Amygdala (tissue), 56 donors: ENCODE results near the gene GFRA1.

Experiments used
- DNase-seq, 56 donors: peaks; one replicate each; lab custom pipeline; 2025; lab: John Stamatoyannopoulos, UW

GFRA1 gene

DNA sequence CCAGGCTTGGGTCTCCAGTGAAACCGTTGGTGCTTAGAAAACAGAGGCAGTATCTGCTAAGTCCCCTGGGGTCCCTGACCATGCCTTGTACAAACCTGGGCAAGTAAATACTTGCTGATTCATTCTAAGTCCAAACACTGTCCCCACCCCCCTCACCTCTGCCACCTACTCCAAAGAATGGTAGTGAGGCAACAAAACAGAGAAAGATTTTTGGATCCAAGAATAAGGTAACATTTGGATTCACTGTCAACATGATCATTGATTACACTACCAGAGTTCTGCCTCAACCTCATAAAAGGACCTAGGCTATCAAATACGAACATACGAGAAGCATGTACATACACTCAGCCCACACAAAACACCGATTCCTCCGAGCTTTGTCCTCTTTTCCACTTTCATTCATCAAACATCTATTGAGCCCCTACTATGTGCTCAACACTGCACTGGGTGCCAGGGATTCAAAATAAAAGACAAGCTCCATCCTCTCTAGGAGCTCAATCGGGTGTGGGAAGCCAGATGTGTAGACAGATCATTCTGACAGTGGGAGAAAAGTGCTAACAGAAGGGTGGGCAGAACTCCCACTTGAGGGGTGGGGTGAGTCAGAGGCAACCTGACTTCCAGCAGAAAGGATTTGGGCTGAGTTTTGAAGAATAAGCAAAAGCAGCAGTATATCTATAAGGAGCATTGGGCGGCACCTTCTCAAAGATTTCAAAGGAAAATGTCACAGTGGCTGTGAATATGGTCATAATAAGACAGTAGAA, 71.2 kb downstream of the GFRA1 start:
- DNase-seq, result no peak

DNA sequence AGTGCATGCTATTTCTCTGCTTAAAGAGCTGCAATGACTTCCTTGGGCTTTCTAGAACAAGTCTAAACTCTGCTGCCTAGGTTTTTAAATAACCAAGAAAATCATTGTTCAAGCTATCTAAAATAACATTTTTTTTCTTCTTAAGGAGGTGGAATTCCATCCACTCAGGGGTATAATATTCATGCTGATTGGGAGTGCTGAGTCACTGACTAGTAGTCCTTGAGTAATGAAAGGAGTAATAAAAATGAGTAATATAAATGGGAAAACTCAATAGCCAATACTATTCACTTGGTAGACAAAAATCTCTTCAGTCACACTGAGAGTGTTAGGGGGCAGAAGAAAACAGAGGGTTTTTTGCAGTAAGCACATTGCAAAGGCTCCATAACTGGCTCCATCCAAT, 72.0 kb downstream of the GFRA1 start:
- DNase-seq, result no peak

DNA sequence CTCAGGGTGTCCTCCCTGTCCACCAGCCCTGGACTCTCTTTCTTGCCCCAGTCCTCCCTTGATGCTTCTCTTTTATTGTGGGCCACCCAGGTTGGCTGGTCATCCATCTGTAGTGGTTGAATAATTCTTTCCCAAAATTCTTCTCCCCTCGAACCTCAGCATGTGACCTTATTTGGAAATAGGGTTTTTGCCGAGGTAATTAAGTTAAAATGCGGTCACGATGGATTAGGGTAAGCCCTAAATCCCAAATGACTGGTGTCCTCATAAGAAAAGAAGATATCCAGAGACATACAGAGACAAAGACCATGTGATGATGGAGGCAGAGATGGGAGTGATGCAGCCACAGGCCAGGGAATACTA, 74.3 kb downstream of the GFRA1 start:
- DNase-seq, result no peak

GRCh38 chr10:116197946-116198675, 74.9 kb downstream of the GFRA1 start:
- no peak for DNase-seq

DNA sequence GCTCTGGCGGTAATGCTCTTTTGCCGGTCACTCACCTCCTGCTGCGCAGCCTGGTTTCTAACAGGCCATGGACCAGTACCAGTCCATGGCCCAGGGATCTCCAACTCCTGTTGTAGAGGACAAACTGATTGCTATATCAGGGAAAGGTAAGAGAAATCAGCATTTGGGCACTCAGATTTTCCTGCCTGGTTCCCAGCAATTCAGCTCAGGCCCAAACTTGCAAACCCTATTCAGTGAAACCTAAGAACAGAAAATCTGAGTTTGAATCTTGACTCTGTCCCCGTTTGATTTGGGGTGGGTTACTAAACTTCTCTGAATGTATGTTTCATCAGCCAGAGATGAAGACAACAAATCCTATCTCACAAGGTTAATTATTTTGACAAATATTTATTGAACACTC, 77.4 kb downstream of the GFRA1 start:
- no peak for DNase-seq

DNA sequence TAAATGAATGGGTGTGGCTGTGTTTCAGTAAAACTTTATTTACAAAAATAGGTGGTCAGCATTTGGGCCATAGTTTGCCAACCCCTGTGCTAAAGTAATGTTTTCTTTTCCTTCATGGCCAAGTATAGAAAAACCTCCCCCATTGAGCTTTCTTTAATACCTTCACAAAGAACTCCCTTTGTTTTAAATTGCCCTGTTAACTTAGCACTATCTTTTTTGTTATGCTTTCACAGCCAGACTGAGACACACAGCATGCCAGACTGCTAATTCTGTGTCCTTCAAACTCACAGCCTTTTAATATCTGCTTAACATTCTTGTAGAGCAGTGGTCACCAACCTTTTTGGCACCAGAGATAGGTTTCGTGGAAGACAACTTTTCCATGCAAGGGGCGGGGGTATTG, 78.0 kb downstream of the GFRA1 start:
- no peak for DNase-seq

- DNase-seq, result no peak
Observed at GRCh38 chr10:116194061-116194460, 78.9 kb downstream of the GFRA1 start.

GRCh38 chr10:116190883-116191282, 82.1 kb downstream of the GFRA1 start:
- DNase-seq, result no peak

DNA sequence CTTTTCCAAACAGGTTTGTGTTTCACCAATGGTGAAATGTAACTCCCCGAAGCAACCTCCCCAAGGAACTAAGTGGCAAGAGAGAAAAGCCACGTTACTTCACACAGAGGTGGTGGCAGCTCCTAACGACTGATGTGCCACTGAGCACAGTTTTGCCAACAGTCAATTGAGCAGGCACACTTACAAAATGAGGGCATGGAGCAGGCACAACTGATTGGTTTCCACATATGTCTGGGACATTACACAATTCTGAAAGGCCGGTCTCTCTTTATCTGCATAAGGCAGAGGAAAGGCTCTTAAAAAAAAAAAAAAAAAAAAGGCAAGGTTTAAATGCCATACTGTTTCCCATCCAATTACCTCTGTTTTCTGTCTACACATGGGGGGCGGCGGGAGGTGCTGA, 86.7 kb downstream of the GFRA1 start:
- no peak for DNase-seq

DNA sequence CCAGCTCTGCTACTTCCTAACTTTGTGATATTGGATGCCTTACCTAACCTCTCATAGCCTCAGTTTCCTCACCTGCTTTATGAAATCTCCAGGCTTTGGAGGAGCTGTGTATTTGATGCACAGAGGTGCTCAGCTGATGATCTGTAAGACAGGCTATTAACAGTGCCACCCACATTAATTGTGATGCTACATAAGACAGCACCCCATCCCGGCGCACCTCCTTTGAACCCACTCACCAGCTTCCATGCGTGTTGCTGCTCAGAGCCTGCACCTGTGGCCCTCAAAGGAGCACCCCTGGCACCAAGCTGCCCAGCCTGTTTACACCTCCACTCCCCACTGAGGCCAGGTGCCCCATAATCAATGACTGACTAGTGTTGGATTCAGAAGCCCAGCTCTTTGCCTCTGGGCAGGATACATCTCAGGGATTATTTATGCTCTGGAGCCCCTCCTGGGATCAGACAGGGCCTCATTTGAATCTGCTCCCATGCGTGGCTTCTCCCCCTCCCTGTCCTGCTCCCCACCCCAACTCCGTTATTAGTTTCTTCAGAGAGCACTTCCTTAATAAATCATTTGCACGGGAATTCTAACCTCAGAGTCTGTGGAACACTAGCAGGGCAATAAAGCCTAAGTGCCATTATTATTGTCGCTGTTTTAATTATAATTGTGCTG, 87.7 kb downstream of the GFRA1 start:
- DNase-seq, result no peak

- no peak for DNase-seq
Observed at GRCh38 chr10:116184512-116184794, 88.6 kb downstream of the GFRA1 start.

DNA sequence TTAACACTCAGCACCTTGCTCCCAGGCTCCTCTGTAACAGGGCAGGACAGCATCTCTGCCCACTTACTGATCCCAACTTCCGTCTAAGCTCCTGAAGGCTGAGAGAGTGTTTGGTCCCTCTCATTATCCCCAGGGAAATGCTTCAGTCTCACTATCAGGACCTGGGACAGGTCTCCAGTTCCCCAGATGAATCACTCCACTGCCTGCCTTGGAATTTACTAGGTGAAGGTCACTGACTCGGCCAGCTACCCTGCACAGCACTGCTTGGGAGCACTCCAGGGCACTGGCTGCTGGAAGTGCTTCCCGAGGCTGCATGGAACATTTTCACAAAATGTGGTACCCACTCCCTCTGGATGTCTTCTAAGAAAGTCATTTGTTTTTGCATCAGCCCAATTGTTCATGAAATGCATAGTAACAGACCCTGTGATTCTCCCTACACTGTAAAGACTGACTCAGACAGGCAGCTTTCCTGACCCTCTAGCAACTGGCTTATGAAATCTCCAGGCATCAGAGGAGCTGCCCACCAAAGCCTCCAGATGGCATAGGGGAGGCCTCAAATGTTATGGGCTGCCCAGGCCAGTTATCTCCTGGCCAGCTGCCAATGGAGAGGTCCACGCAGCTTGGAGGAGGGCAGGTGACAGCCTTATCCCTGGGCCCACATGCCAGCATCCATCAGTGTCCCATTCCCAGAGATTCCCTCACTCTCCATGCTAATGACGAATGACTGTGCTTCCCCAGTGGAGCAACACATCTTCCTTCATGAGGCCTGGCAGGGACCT, 89.1 kb downstream of the GFRA1 start:
- DNase-seq, result no peak

- DNase-seq, result no peak
Observed at GRCh38 chr10:116182426-116182825, 90.6 kb downstream of the GFRA1 start.

GRCh38 chr10:116178086-116178605, 94.9 kb downstream of the GFRA1 start:
- no peak for DNase-seq

- DNase-seq, result no peak
Observed at GRCh38 chr10:116175231-116175630, 97.8 kb downstream of the GFRA1 start.

DNA sequence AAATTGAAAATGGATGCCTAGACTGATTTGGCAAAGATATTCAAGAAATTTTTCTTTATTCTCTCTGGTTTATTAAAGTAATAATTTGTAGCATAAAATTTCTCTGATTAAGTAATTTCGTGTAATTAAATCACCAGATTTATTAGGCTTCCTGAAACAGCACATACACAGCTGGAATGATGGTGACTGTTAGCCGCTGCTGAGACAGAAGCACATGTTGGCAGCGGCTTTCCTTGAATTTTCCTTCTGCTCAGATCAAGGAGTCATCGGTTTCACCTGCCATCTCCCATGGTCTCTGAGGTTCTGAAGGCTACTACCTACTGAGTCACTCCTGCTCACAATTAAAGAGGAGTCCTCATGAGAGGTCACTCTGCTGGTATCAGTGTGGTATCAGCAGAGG, 101.5 kb downstream of the GFRA1 start:
- DNase-seq, result no peak

DNA sequence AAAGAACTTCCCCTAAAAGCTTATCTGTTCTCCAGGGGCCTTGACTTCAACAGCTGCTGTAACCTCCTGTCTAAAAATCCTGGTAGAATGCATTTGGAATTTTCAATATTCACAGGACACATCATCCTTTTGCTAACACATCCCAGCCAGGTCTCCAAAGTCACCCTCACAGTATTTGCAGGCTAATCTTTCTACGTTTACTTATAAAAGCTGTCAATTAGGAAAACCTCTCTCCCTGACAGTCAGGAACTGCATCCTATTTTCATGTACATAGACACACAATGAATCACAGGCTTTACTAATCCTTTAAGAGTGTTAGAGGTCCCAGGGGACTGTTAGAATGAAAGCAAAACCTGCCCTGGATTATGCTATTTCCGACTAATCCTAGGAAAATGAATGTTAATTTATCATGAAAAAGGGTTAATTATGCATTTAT, 102.2 kb downstream of the GFRA1 start:
- DNase-seq, result no peak

DNA sequence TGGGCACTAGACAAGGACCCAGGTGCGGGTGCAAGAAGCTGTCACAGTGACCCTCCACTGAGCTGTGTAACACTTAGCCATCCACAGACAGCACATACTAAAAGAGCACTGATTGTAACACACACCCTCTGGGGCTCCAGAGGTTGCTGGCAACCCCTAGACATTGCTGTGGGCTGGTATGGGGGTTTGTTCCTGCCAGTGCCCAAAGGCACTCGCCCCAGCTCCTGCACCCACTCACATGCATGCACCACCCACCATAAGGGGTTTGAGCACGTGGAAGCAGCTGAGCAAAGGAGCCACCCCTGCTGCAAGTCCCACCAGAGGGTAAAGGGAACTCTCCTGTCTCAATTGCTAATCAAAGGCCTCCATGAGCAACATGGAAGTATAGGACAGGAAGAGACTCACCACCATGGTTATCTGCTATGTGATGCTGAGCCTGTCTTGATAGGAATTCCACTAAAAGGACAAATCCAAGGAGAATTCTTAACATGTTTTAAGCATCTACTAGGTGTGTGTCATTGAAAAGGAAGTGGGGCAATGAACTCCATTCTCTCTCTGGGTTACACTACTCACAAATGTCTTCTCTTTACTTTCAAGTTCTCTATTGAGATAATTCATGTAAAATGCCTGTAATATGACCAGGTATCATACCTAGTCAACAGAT, 103.1 kb downstream of the GFRA1 start:
- no peak for DNase-seq

DNA sequence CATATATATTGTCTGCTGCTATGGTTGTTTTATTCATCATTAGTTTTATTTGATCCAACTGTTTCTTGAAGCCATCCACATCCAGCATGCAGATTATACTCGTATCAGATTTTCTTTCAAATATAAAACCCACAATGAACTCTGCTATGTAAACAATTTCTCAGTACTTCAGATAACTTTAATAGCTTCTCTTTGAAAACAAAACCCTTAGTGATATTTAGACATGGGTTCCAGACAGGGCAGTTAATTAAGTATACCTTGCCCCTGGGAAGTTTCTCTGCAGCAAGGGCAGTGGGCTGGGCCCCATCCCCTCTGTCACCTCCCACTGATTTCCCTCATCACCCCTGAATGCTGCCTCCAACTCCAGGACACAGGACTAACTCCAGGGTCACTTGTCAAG, 104.3 kb downstream of the GFRA1 start:
- no peak for DNase-seq

DNA sequence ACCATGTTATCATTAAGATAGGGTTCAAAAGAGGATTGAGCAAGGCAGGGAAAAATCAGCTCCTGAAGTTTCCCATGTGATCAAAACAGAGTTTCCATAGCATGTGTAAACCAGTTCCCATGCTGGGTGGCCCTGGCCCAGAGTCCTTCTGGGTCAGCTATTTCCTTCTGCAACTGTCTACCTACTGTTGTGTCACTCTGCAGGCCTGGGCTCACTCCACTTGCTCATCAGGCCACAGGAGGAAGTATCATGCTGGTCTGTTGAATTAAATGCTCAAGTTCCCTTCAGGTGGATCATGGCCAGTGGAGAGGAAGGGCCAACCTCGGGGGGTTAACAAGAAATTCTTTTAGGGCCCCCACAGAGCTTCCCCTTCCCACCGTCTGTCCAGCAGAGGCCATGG, 104.7 kb downstream of the GFRA1 start:
- no peak for DNase-seq
